Panc1 (cell line): Measurements from ENCODE around the gene INPP5A. TPM values are rescaled to one million over a fixed set of nuclear protein-coding genes. Genes with fewer than 3 reads are reported as not detected.

Experiments used
- ATAC-seq: fragments of 200-7000 bp; cut with Tn5 transposase; 2 replicates; pipeline ENCODE4 v1.9.1; 2020; ENCODE audit warnings: mild to moderate bottlenecking, moderate library complexity
- BruUV-seq: library from RNA; stranded (reverse); fragments of 400-500 nt; replicated peaks from 2 replicates; lab custom pipeline; 2021; lab: Mats Ljungman, UMichigan
- CTCF ChIA-PET: fragments of 300-600 bp; sonication (Branson Sonifier 250); formaldehyde crosslinking; loops from one replicate; lab custom pipeline; 2022; ENCODE audit warnings: antibody characterized with exemption; lab: Charles Lee
- POLR2A ChIA-PET: fragments of 300-600 bp; sonication (Branson Sonifier 250); formaldehyde crosslinking; loops from one replicate; lab custom pipeline; 2022; ENCODE audit warnings: antibody characterized with exemption; lab: Charles Lee
- DNase-seq: peaks from one replicate; pipeline ENCODE4 v3.0.0-alpha.2; 2010; ENCODE audit warnings: low read depth, low spot score
- H3K27ac ChIP-seq: 2 replicates; pipeline ENCODE4 v1.5.1; 2011; ENCODE audit warnings: mild to moderate bottlenecking, low read length, inconsistent platforms
- H3K27me3 ChIP-seq: fragments of 200-500 bp; sonication (Bioruptor generic); 2 replicates; pipeline ENCODE4 v1.6.0; 2014; ENCODE audit warnings: low read length, inconsistent platforms; ENCODE audit not compliant: control insufficient read depth, insufficient read depth
- H3K36me3 ChIP-seq: fragments of 200-500 bp; sonication (Bioruptor generic); 2 replicates; pipeline ENCODE4 v1.5.1; 2014; ENCODE audit warnings: inconsistent platforms, mild to moderate bottlenecking, low read length, moderate library complexity; ENCODE audit not compliant: control insufficient read depth, insufficient read depth
- H3K4me1 ChIP-seq: 2 replicates; pipeline ENCODE4 v1.5.1; 2011; ENCODE audit warnings: inconsistent platforms, mild to moderate bottlenecking, low read length, moderate library complexity; ENCODE audit not compliant: control insufficient read depth, insufficient read depth
- H3K4me3 ChIP-seq, 2 experiments: 2 replicates each; pipeline ENCODE4 v1.5.1; 2011 to 2012; ENCODE audit warnings: low read depth in 2 of 2, low read length in 2 of 2, mild to moderate bottlenecking in 2 of 2, inconsistent platforms in 1 of 2, moderate library complexity in 1 of 2
- H3K9me3 ChIP-seq: fragments of 200-500 bp; sonication (Bioruptor generic); 2 replicates; pipeline ENCODE4 v1.5.1; 2014; ENCODE audit warnings: low read depth, mild to moderate bottlenecking, inconsistent platforms, low read length, moderate library complexity; ENCODE audit not compliant: control insufficient read depth, insufficient read depth
- CTCF ChIP-seq: fragments of 450-650 bp; IDR thresholded peaks from 2 replicates; pipeline ENCODE4 v1.5.1; 2017; ENCODE audit warnings: mild to moderate bottlenecking
- POLR2AphosphoS5 ChIP-seq: IDR thresholded peaks from 2 replicates; pipeline ENCODE4 v1.6.1; 2012; ENCODE audit warnings: mild to moderate bottlenecking, low read depth, low read length, moderate library complexity
- REST ChIP-seq, 2 experiments: IDR thresholded peaks; 2 replicates each; pipeline ENCODE4 v1.6.1; 2011 to 2012; ENCODE audit warnings: low read depth in 2 of 2, control low read depth in 1 of 2, low read length in 1 of 2, mild to moderate bottlenecking in 1 of 2, moderate library complexity in 1 of 2; ENCODE audit not compliant: insufficient read depth in 1 of 2
- SIN3A ChIP-seq: IDR thresholded peaks from 2 replicates; pipeline ENCODE4 v1.6.1; 2012; ENCODE audit warnings: low read depth, mild to moderate bottlenecking, low read length, moderate library complexity, borderline replicate concordance; ENCODE audit not compliant: insufficient read depth
- TCF7L2 ChIP-seq: IDR thresholded peaks from 2 replicates; pipeline ENCODE4 v1.6.1; 2011; ENCODE audit warnings: mild to moderate bottlenecking, low read depth, low read length, inconsistent platforms
- in situ Hi-C: cut with HindIII; loops from 2 replicates; pipeline ENCODE4 v1.10.0; 2016; ENCODE audit warnings: low sequenced_read_pairs, low pct_unique_long_range_greater_than_20kb
- intact Hi-C: fragments of 100-400 bp; cut with micrococcal nuclease; formaldehyde crosslinking; loops from one replicate; pipeline ENCODE4 v1.10.0; 2022; ENCODE audit not compliant: unreplicated experiment
- total RNA-seq: library from RNA; stranded (reverse); gene quantifications from one replicate; pipeline ENCODE4 v1.2.1, GENCODE V29; 2021; ENCODE audit not compliant: unreplicated experiment

INPP5A gene
- total RNA-seq, 1 experiment from 2014 or later: 60.0 TPM

- H3K27ac ChIP-seq: no peak overlapping the region
- no peak overlapping the region for H3K4me3 ChIP-seq
- no peaks in the 10 kb centered on the region for H3K36me3 ChIP-seq
- DNase-seq: no peak
- ChIA-PET CTCF (interaction anchor here (0.7 kb wide), 2 partner anchors 8 to 140 kb away, joined by 4 to 8 read pairs; no protein-coding TSS in a partner anchor), POLR2A (no interaction called here)
- no peaks in the 10 kb centered on the region for H3K27me3 ChIP-seq
- no TSS peak for BruUV-seq
- intact Hi-C loops (no loop called here), in situ Hi-C loops (no loop called here)
- no peak for ATAC-seq
- TF ChIP-seq POLR2AphosphoS5 (no peak), REST (IDR thresholded peaks at IDR 0.05; ENCODE audit: insufficient read depth in 1 of 2, low read depth in 2 of 2, low read length in 1 of 2) (no peak), TCF7L2 (no peak), SIN3A (no peak), CTCF (no peak)
- H3K4me1 ChIP-seq: peaks cover 3% of the 10 kb centered on the region; the same call in 1 of the 2 replicates
- no peaks in the 10 kb centered on the region for H3K9me3 ChIP-seq
Observed at GRCh38 chr10:132651511-132652029, 114.0 kb downstream of the INPP5A start.

GRCh38 chr10:132652446-132652845, 114.9 kb downstream of the INPP5A start:
- Histone ChIP-seq H3K4me1 (peaks cover 3% of the 10 kb centered on the region; the same call in 1 of the 2 replicates), H3K27me3 (no peaks in the 10 kb centered on the region), H3K4me3 (no peak overlapping the region), H3K36me3 (no peaks in the 10 kb centered on the region), H3K27ac (no peak overlapping the region), H3K9me3 (no peaks in the 10 kb centered on the region)
- in situ Hi-C loops (no loop called here), intact Hi-C loops (no loop called here)
- ATAC-seq: no peak
- ChIA-PET CTCF (no interaction called here), POLR2A (no interaction called here)
- DNase-seq: no peak
- no peak for TF ChIP-seq POLR2AphosphoS5
- no peak for TF ChIP-seq SIN3A
- no peak for TF ChIP-seq REST (IDR thresholded peaks at IDR 0.05; ENCODE audit: insufficient read depth in 1 of 2, low read depth in 2 of 2, low read length in 1 of 2)
- no peak for TF ChIP-seq CTCF
- no peak for TF ChIP-seq TCF7L2
- BruUV-seq: TSS peak; percentile 76
